ENCODE data around the gene SYNJ2. TPM values are rescaled to one million over a fixed set of nuclear protein-coding genes. Genes with fewer than 3 reads are reported as not detected.

Gene SYNJ2
- total and polyA plus RNA-seq, 2 of the 4 experiments (the other 2 are of a cell fraction) = 40.8 to 45.2 TPM

GRCh38 chr6:158056804-158057203, 75.1 kb downstream of the SYNJ2 start:
- Histone ChIP-seq H3K14ac (replicated peaks; ENCODE audit: low read depth, low read length) (peak overlapping the region; percentile 91), H4K91ac (ENCODE audit: insufficient read depth, low read depth, low read length) (peak overlapping the region; percentile 98), H3K18ac (ENCODE audit: low read depth, low read length) (peak overlapping the region; percentile 86), H4K5ac (ENCODE audit: low read depth, low read length) (peak overlapping the region; percentile 83), H2AFZ (replicated peaks; ENCODE audit: low read length, poor library complexity) (peak overlapping the region; percentile 86), H3K27me3 (ENCODE audit: control insufficient read depth, insufficient read depth, low read length) (no peaks in the 10 kb centered on the region), H2BK5ac (ENCODE audit: low read depth, low read length, poor library complexity, severe bottlenecking) (peak overlapping the region; percentile 97), H3K23ac (ENCODE audit: low read depth, low read length) (peak overlapping the region; percentile 88), H2AK5ac (ENCODE audit: low read depth, low read length) (peak overlapping the region; percentile 98), H3K9me1 (ENCODE audit: insufficient read depth, low read length) (peaks cover 41% of the 10 kb centered on the region), H3K36me3 (ENCODE audit: control insufficient read depth, insufficient read depth, low read length) (peaks cover 24% of the 10 kb centered on the region), H3K4me3 (ENCODE audit: insufficient read depth, low read depth, low read length) (no peak overlapping the region), H2BK20ac (ENCODE audit: low read depth, low read length) (peak overlapping the region; percentile 94), H4K8ac (ENCODE audit: low read depth in 2 of 2, low read length in 2 of 2) (peak overlapping the region; percentile 93 to 97), H3K4ac (ENCODE audit: low read depth, low read length) (peak overlapping the region; percentile 99), H3K9me3 (ENCODE audit: control insufficient read depth, insufficient read depth, low read length) (no peaks in the 10 kb centered on the region), H2AK9ac (replicated peaks; ENCODE audit: low read depth, low read length, poor library complexity) (peak overlapping the region; percentile 96), H3K9ac (ENCODE audit: low read depth, low read length) (peak overlapping the region; percentile 41; the same call in 1 of the 2 replicates), H2BK120ac (ENCODE audit: low read depth, low read length) (peak overlapping the region; percentile 98), H3K4me1 (ENCODE audit: control insufficient read depth, insufficient read depth, low read length) (peaks cover 35% of the 10 kb centered on the region), H3K27ac (ENCODE audit: insufficient read depth, low read length) (peak overlapping the region; percentile 94), H3K4me2 (ENCODE audit: low read depth, low read length) (no peak overlapping the region; the same call in 1 of the 2 replicates), H2BK15ac (ENCODE audit: low read depth, low read length) (peak overlapping the region; percentile 91), H3K56ac (ENCODE audit: extremely low read depth, insufficient read depth, low read length) (peak overlapping the region; percentile 88), H4K20me1 (ENCODE audit: insufficient read depth, low read length) (no peaks in the 10 kb centered on the region), H3K79me1 (ENCODE audit: low read depth in 1 of 2, low read length in 2 of 2) (peaks cover 23 to 65% of the 10 kb centered on the region in 2 experiments)
- in situ Hi-C loops (cut with MboI; ENCODE audit: low sequenced_read_pairs) = no loop called here
- intact Hi-C loops (cut with micrococcal nuclease) = loop anchor here (2.0 kb wide), 2 partner anchors 16 to 74 kb away; no protein-coding TSS in a partner anchor
- dilution Hi-C loops (cut with HindIII; ENCODE audit: low sequenced_read_pairs, unreplicated experiment) = no loop called here
- BruUV-seq (replicated peaks) = no TSS peak
- ChIA-PET POLR2A (ENCODE audit: unreplicated experiment) (no interaction called here), CTCF (no interaction called here)
- peak; percentile 66 for TF ChIP-seq POLR2A (IDR thresholded peaks at IDR 0.05; ENCODE audit: low read depth, low read length)
- no peak for TF ChIP-seq BHLHE40 (IDR thresholded peaks at IDR 0.05; ENCODE audit: low read depth, low read length)
- DNase-seq = no peak
- no peak for ATAC-seq (ENCODE audit: low read depth)
- no CpG with 5 or more reads among the region's 9 CpGs for WGBS, 2 experiments (ENCODE audit: extremely low coverage in 2 of 2, insufficient read length in 1 of 2)
